ENCODE data around the gene MCIDAS.

MCIDAS gene

DNA sequence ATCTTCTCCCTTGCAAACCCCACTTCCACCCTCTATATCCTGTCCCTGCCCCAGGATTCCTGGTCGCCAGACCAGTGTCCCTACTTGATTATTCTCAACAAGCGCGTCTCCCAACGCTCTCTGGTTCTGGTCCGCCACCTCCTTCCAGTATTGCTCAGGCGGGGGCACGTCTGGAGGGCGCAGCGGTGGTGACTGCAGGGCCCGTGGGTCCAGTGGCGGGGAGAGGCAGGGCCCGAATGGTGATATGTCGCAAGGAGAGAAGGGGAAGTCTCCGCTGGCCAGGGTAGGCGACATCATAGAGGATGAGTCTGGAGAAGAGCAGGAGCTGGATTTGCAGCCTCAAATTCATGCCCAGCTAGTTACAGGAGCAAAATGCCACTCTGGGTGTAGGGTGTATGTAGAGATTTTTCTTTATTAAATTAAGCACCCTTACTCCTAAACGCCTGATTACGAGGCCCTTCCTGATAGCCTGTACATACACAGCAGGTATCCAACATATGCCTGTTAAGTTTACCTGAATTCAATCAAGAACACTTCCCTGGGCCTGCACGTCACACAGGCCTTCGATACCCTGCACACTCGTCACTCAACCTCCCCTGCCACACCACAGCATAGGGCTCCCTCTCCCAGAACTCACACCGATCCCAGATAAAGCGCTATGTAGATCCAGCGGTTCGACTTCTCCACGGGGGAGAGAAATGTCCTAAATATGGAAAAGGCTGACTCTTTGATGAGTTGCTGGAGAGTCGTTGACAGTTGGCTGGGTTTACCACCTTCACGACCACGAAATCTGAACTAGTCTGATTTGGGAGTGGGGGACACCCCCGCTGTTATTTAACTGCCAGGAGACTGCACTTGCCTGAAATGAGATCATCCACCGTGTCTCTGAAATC, 4.8 kb downstream of the MCIDAS start:
- DNase-seq (ENCODE audit: low read depth): no peak

DNA sequence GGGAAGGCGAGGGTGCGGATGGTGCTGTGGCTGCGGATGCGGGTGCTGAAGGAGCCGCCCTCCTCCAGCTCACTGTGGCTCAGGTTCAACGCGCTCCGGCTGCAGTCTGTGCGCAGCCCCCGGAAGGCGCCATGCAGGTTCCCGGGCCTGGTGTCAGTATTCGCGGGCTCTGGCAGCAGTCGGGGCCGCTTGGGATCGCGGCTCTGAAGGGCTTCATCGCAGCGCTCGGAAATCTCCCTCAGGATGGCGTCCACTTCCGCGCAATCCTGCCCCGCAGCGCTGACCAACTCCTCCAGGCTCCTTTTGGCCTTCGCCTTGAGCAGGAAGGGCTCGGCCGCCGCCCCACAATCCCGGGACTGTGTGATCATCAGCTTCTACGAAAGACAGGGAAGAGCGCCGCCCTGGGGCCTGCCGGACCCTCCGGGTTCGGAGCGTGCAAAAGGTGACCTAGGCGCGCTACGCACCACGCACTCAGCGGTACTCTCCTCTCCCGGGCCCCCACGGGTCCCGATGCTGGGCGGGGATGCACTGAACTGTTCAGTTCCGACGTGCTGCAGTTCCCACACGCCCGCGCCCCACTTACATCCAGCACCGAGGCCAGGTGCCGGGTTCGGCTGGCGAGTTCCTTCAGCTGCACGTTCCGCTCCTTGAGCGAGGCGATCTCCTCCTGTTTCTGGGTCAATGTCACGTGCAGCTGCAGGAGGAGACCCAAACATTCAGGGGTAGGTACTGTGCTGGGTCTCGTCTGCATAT, 6.5 kb downstream of the MCIDAS start:
- no peak for DNase-seq (ENCODE audit: low read depth)

GRCh38 chr5:55219770-55220169, 7.3 kb downstream of the MCIDAS start:
- DNase-seq (ENCODE audit: low read depth): no peak

DNA sequence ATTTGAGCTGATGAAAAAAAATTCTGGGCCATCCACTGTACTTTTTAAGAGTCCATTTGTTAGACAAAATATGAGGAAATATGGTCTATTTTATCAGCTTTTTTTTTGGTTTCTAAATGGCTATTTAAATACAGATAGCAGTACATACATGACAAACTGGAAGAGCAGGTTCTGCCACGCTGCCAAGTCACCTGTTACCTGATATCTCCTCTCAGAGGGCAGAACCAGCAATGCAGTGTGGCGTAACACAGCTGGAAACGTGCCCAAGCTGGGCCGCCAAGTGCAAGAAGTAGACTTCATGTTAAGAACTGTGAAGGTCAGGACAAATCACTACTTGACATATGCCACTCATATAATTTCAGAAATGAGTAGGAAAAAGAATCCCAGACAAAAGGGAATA, 8.1 kb downstream of the MCIDAS start:
- no peak for DNase-seq (ENCODE audit: low read depth)

- no peak for DNase-seq (ENCODE audit: low read depth)
These were observed 15.8 kb downstream of the MCIDAS start for GRCh38 chr5:55211184-55211874.

GRCh38 chr5:55205001-55205400, 22.1 kb downstream of the MCIDAS start:
- DNase-seq (ENCODE audit: low read depth): no peak

DNA sequence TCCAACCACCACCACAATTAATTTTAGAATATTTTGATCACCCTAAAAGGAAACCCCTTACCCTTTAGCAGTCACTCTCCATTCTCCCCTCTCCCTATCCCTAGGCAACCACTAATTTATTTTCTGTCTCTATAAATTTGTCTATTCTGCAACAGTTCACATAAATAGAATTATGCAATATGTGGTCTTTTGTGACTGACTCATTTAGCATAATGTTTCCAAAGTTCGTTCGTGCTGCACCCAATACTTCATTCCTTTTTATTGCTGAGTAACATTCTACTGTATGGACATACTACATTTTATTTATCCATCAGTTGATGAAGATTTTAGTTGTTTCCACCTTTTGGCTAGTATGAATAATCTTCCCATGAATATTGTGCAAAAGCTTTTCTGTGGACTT, 36.0 kb downstream of the MCIDAS start:
- no peak for DNase-seq (ENCODE audit: low read depth)

DNA sequence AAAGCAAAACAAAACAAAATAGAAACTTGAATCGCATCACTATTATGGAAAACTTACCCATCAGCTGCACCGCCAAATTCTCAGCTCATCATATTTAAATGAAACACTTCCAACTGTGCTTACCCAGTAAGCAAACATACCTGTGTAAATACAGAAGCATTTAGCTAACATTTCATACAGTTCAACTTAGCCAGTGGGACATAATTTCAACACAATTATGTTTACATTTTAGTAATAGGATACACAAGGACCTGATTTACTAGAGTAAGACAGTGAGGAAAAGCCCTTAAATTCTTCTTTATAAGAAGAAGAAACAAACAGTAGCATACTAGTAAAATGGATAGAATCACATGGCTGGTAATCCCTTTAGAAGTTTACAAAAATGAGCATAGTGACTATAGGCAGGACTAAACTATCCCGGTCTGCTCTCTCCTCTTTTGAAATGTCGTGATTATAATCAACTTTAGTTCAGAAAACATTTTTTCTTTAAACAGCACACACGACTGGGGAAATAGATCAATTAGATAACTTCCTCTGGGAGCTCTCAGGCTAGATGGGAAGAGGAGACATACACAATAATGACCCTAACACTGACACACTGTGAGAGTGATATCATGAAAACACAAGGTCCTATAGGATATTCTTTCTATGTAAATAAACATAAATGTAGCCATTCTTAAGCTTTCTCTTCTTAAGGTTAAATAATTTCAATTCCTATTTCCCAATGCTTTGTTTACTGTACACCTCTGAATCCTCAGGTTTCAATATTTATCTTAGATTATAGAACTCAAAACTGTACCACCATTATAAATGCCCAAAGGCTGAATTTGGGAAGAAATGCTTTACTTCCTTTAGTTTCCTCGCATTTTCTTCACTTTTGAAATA, 38.2 kb downstream of the MCIDAS start:
- no peak for DNase-seq (ENCODE audit: low read depth)

DNA sequence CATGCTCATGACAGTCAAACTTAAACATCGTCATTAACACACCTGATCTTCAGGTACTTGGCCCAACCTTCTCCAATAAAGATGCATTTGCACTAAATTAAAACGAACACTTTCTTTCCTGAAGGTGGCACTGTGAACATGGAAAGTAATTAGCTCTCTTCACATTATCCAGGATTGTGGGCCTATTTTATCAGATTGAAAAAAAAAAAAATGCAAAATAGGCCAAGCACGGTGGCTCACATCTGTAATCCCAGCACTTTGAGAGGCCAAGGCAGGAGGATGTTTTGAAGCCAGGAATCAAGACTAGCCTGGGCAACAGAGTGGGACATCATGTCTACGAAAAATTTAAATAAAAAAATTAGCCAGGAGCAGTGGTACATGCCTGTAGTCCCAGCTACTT, 39.7 kb downstream of the MCIDAS start:
- no peak for DNase-seq (ENCODE audit: low read depth)

DNA sequence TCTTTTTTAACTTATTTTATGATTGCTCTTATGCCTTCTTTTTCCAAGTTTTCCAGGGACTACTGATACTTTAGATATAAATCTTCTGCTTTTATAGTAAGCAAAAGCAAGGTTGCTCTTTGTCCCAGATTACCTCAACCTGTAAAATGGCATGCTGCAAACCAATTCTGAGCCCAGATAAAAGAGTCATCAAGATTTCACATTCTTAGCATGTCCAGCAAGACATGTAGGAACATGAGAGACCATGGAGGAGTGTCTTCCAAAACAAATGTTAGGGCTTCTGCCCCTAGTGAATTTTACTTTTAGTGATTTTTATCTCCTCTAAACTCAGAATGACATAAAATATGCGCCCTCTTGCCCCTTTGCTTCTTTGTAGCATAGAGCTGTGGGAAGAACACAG, 47.1 kb downstream of the MCIDAS start:
- no peak for DNase-seq (ENCODE audit: low read depth)

DNA sequence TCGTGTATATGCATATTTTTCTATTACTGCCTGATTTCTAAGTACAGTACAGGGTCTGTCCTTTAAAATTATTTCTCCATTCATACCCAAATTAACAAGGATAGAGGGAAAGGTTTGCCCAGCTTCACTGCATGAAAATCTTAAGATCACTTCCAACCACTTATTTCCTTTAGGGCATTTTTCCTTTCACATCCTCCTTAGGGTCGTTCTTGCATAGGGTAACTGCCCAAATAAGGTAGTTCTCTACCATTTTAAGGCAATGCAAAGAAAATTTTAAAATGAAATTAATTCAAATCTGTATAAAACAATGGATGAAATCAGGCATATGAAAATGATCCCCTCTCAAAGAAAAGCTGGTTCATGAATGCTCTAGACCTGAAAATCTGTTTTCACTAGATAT, 50.0 kb downstream of the MCIDAS start:
- DNase-seq (ENCODE audit: low read depth): no peak

GRCh38 chr5:55176176-55176818, 50.8 kb downstream of the MCIDAS start:
- no peak for DNase-seq (ENCODE audit: low read depth)

DNA sequence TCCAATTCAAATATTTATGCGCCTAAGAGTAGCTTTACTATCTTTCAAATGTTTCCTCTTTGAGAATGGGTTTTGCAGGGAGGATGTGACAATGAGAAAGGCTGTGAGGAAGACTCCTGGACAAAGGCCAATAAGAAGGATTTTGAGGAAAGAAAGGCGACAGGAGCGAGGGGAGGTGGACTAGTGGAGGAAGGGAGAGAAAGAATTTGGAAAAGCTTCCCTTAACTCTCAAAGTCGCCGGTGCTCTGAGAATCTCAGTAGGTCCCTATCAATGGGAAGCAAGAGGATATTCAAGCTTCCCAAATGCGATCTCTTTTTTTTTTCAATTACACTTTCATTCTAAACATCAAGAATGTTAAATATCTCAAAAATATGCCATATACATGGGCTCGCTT, 51.3 kb downstream of the MCIDAS start:
- DNase-seq (ENCODE audit: low read depth): no peak

DNA sequence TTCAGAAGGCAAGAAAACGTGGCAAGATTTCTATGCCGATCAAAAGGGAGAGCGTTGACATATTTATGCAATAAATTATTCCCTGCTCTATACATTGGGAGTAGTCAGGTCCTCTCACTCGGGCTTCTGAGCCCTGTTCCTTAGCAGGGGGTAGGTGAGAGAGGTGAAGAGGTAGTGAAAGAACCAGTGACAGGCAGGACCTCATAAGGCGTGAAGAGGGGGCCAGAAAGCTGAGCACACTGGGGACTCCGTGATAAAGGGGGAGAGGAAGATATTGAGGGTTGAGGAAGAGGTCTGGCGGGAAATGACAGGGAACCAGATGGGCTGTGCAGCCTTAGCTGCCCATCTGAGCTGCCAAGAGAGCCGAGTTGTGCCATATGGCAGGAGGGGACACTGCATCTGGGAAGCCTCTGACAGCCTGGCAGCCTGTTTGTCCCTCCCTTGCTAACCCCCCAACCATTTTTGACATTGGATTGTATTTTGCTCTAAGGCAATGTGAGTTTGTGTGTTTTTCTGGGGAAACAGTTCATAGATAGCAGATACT, 53.4 kb downstream of the MCIDAS start:
- no peak for DNase-seq (ENCODE audit: low read depth)

DNA sequence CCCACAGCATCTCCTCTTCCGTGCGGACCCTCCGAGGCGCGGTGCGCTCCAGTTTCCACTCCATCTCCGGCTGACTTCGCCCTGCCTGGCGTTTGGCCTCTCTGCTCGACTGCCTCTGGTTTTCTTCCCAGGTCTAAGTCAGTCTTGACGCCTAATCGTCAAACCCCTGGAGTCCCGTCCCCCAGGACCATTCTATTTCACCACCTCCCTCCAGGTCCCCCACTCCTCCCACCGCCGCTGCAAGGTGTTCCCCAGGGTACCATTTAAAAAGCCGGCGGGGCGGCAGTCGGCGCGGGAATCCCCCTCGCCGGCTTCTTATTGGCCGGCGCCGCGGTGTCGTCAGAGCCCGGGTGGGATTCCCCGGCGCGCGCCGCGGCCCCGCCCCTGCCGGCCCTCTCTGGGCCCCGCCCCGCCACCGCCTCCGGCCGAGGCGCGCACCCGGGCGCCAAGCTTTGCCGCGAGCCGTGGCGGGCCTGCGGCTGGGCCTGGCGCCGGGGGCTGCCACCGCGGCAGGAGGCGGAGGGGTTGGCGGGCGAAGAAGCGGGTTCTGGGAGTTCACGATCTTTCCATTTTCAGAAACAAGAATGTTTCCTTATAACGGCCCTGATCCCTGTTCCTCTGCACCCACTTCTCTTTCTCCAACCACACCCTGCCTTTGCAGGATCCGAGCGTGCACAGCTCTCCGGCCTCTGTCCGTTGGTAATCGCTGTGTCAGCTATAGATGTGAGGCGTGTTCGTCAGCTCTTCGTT, 54.0 kb downstream of the MCIDAS start, which contains the start of gene CDC20B:
Gene CDC20B (minus strand): TSS at position 241 of the 750 bp plus-strand sequence. CDS start 177 bp downstream, at position 64.
- no peak for DNase-seq (ENCODE audit: low read depth)

GRCh38 chr5:55172051-55172899, 54.8 kb downstream of the MCIDAS start:
- DNase-seq (ENCODE audit: low read depth): peak; percentile 22

GRCh38 chr5:55171471-55171870, 55.6 kb downstream of the MCIDAS start:
- DNase-seq (ENCODE audit: low read depth): no peak
